Glutamatergic neuron (in vitro differentiated cells): Measurements from ENCODE around the gene CADM1. TPM values are rescaled to one million over a fixed set of nuclear protein-coding genes. Genes with fewer than 3 reads are reported as not detected.

ENCODE experiments used
- DNase-seq: peaks from one replicate; pipeline ENCODE4 v3.0.0; 2022
- H3K27ac Mint-ChIP-seq: one replicate; pipeline ENCODE4 v1.8.0; 2020; ENCODE audit warnings: mild to moderate bottlenecking, mixed read lengths, inconsistent platforms; ENCODE audit not compliant: unreplicated experiment
- H3K27me3 Mint-ChIP-seq: one replicate; pipeline ENCODE4 v1.8.0; 2020; ENCODE audit warnings: mild to moderate bottlenecking, moderate library complexity, mixed read lengths, inconsistent platforms; ENCODE audit not compliant: unreplicated experiment
- H3K36me3 Mint-ChIP-seq: one replicate; pipeline ENCODE4 v1.8.0; 2020; ENCODE audit warnings: mild to moderate bottlenecking, mixed read lengths, inconsistent platforms; ENCODE audit not compliant: unreplicated experiment
- H3K4me1 Mint-ChIP-seq: one replicate; pipeline ENCODE4 v1.8.0; 2020; ENCODE audit warnings: mild to moderate bottlenecking, low read depth, mixed read lengths, inconsistent platforms; ENCODE audit not compliant: unreplicated experiment
- H3K4me3 Mint-ChIP-seq: one replicate; pipeline ENCODE4 v1.8.0; 2020; ENCODE audit warnings: mild to moderate bottlenecking, mixed read lengths, inconsistent platforms; ENCODE audit not compliant: unreplicated experiment
- H3K9me3 Mint-ChIP-seq: one replicate; pipeline ENCODE4 v1.8.0; 2020; ENCODE audit warnings: mild to moderate bottlenecking, moderate library complexity, mixed read lengths, inconsistent platforms; ENCODE audit not compliant: unreplicated experiment
- CTCF ChIP-seq: fragments of 200-600 bp; sonication (generic); IDR thresholded peaks from one replicate; pipeline ENCODE4 v1.5.0; 2021; ENCODE audit not compliant: partially characterized antibody, unreplicated experiment
- total RNA-seq: library from RNA; stranded (reverse); fragmentation: NEBNext Ultra II Directional; extraction: Animal tissue kit (Norgen Biotek cat#: 25700); gene quantifications from one replicate; pipeline ENCODE4 v1.2.1, GENCODE V29; 2021; ENCODE audit not compliant: unreplicated experiment

The CADM1 gene
- total RNA-seq, 1 donor from 2014 or later, result 1,339 TPM

- peaks cover 4% of the 10 kb centered on the region for H3K27me3 Mint-ChIP-seq
These were observed 138.3 kb downstream of the CADM1 start for GRCh38 chr11:115365907-115366306.

GRCh38 chr11:115364896-115365295 is 139.3 kb downstream of the CADM1 start:
- DNase-seq, result no peak
- H3K9me3 Mint-ChIP-seq, result peaks cover 14% of the 10 kb centered on the region
- peaks cover 4% of the 10 kb centered on the region for H3K27me3 Mint-ChIP-seq
- no peak overlapping the region for H3K27ac Mint-ChIP-seq
- H3K4me1 Mint-ChIP-seq, result peaks cover 17% of the 10 kb centered on the region
- no peak for TF ChIP-seq CTCF
- H3K36me3 Mint-ChIP-seq, result no peaks in the 10 kb centered on the region
- H3K4me3 Mint-ChIP-seq, result no peak overlapping the region

More at GRCh38 chr11:115365907-115366306, 138.3 kb downstream of the CADM1 start:
- TF ChIP-seq CTCF, result no peak
- H3K4me1 Mint-ChIP-seq, result peaks cover 22% of the 10 kb centered on the region
- no peak for DNase-seq
- no peak overlapping the region for H3K27ac Mint-ChIP-seq
- no peaks in the 10 kb centered on the region for H3K36me3 Mint-ChIP-seq
- H3K9me3 Mint-ChIP-seq, result peaks cover 17% of the 10 kb centered on the region
- H3K4me3 Mint-ChIP-seq, result no peak overlapping the region

GRCh38 chr11:115363921-115364320 is 140.3 kb downstream of the CADM1 start:
- DNase-seq, result no peak
- peaks cover 16% of the 10 kb centered on the region for H3K4me1 Mint-ChIP-seq
- no peak overlapping the region for H3K4me3 Mint-ChIP-seq
- H3K9me3 Mint-ChIP-seq, result peaks cover 13% of the 10 kb centered on the region
- H3K27ac Mint-ChIP-seq, result no peak overlapping the region
- peaks cover 4% of the 10 kb centered on the region for H3K27me3 Mint-ChIP-seq
- no peaks in the 10 kb centered on the region for H3K36me3 Mint-ChIP-seq
- no peak for TF ChIP-seq CTCF

GRCh38 chr11:115363426-115363825 is 140.8 kb downstream of the CADM1 start:
- no peak for TF ChIP-seq CTCF
- peaks cover 4% of the 10 kb centered on the region for H3K27me3 Mint-ChIP-seq
- no peak for DNase-seq
- peaks cover 19% of the 10 kb centered on the region for H3K4me1 Mint-ChIP-seq
- peaks cover 13% of the 10 kb centered on the region for H3K9me3 Mint-ChIP-seq
- no peak overlapping the region for H3K4me3 Mint-ChIP-seq
- H3K36me3 Mint-ChIP-seq, result no peaks in the 10 kb centered on the region
- H3K27ac Mint-ChIP-seq, result no peak overlapping the region

- H3K36me3 Mint-ChIP-seq, result no peaks in the 10 kb centered on the region
- TF ChIP-seq CTCF, result no peak
- DNase-seq, result no peak
- H3K4me1 Mint-ChIP-seq, result peaks cover 23% of the 10 kb centered on the region
- H3K9me3 Mint-ChIP-seq, result peaks cover 13% of the 10 kb centered on the region
- no peak overlapping the region for H3K27ac Mint-ChIP-seq
- peaks cover 8% of the 10 kb centered on the region for H3K27me3 Mint-ChIP-seq
- no peak overlapping the region for H3K4me3 Mint-ChIP-seq
These were observed 141.2 kb downstream of the CADM1 start for GRCh38 chr11:115362997-115363396.
